K562 (cell line): Measurements from ENCODE around the gene PACSIN1. TPM values are rescaled to one million over a fixed set of nuclear protein-coding genes. Genes with fewer than 3 reads are reported as not detected.

Source experiments
- ATAC-seq: fragments of 200-7000 bp; cut with Tn5 transposase; 3 replicates; pipeline ENCODE4 v1.9.1; 2020; ENCODE audit warnings: moderate library complexity
- BruUV-seq: library from RNA; stranded (reverse); fragments of 400-500 nt; replicated peaks from 2 replicates; lab custom pipeline; 2021; lab: Mats Ljungman, UMichigan
- CTCF ChIA-PET: fragments of 300-600 bp; formaldehyde crosslinking; extraction: SDS; loops from one replicate; lab custom pipeline; 2021; ENCODE audit warnings: low intra/inter-chr PET ratio; lab: Yijun Ruan, JAX
- POLR2A ChIA-PET: fragments of 300-600, 350-650 bp; sonication (Branson Sonifier 250); formaldehyde crosslinking; extraction: SDS; loops from one replicate; lab custom pipeline; 2021; ENCODE audit warnings: antibody characterized with exemption, inconsistent platforms; lab: Yijun Ruan, JAX
- DNase-seq, 4 experiments: peaks; one replicate each; pipeline versions ENCODE4 v3.0.0 to v3.0.0-alpha.2; 2011 to 2018; ENCODE audit warnings: low spot score in 3 of 4, mixed read lengths in 3 of 4; ENCODE audit errors: extremely low read depth in 1 of 4
- FAIRE-seq: peaks from 2 replicates; lab custom pipeline; 2011; peaks lifted over from hg19 to GRCh38; lab: Jason Lieb, UNC
- H2AFZ ChIP-seq: 2 replicates; pipeline ENCODE4 v1.6.0; 2011; ENCODE audit warnings: low read depth, low read length, control low read depth, inconsistent platforms
- H3K27ac ChIP-seq: fragments of 200-600 bp; 3 replicates; pipeline ENCODE4 v1.8.0; 2011; ENCODE audit warnings: low read depth, mild to moderate bottlenecking, control low read depth, inconsistent platforms, low read length, moderate library complexity, mixed read lengths; ENCODE audit errors: extremely low read depth
- H3K27me3 ChIP-seq, 2 experiments: fragments of 300-600 bp in 1 of 2; 2 replicates in 1 of 2; 3 replicates in 1 of 2; pipeline versions ENCODE4 v1.6.0 to v1.8.0; 2011; ENCODE audit warnings: inconsistent platforms in 2 of 2, low read length in 2 of 2, mild to moderate bottlenecking in 1 of 2, mixed read lengths in 1 of 2, moderate library complexity in 1 of 2; ENCODE audit not compliant: control insufficient read depth in 2 of 2, insufficient read depth in 2 of 2
- H3K36me3 ChIP-seq: fragments of 300-600 bp; 3 replicates; pipeline ENCODE4 v1.8.0; 2011; ENCODE audit warnings: mild to moderate bottlenecking, low read length, inconsistent platforms; ENCODE audit not compliant: control insufficient read depth, insufficient read depth
- H3K4me1 ChIP-seq, 2 experiments: fragments of 200-600 bp in 1 of 2; replicated peaks in 1 of 2; 2 replicates in 1 of 2; 3 replicates in 1 of 2; pipeline versions ENCODE4 v1.5.1 to v1.8.0; 2011; ENCODE audit warnings: inconsistent platforms in 2 of 2, low read length in 2 of 2, mild to moderate bottlenecking in 1 of 2, mixed read lengths in 1 of 2, moderate library complexity in 1 of 2; ENCODE audit not compliant: control insufficient read depth in 2 of 2, insufficient read depth in 2 of 2
- H3K4me2 ChIP-seq: 2 replicates; pipeline ENCODE4 v1.6.1; 2011; ENCODE audit warnings: low read length, control low read depth, inconsistent platforms, mixed read lengths; ENCODE audit not compliant: insufficient read depth
- H3K4me3 ChIP-seq: fragments of 200-600 bp; sonication (generic), shearing (Covaris generic); 2 replicates; pipeline ENCODE4 v1.5.1; 2016; ENCODE audit warnings: control low read depth, inconsistent platforms
- H3K79me2 ChIP-seq: fragments of 200-600 bp; 3 replicates; pipeline ENCODE4 v1.8.0; 2011; ENCODE audit warnings: low read length, inconsistent platforms; ENCODE audit not compliant: control insufficient read depth, insufficient read depth
- H3K9ac ChIP-seq, 2 experiments: 2 replicates each; pipeline versions ENCODE4 v1.6.0 to v1.6.1; 2011; ENCODE audit warnings: low read depth in 2 of 2, low read length in 2 of 2, control low read depth in 1 of 2, inconsistent platforms in 1 of 2, mild to moderate bottlenecking in 1 of 2, mixed read lengths in 1 of 2; ENCODE audit not compliant: insufficient read depth in 1 of 2
- H3K9me1 ChIP-seq: one replicate; pipeline ENCODE4 v1.6.0; 2011; ENCODE audit warnings: inconsistent platforms, mild to moderate bottlenecking, low read length, moderate library complexity; ENCODE audit not compliant: control insufficient read depth, insufficient read depth
- H3K9me3 ChIP-seq: replicated peaks from 2 replicates; pipeline ENCODE4 v1.5.1; 2011; ENCODE audit warnings: low read depth, low read length, inconsistent platforms; ENCODE audit not compliant: control insufficient read depth, insufficient read depth
- H4K20me1 ChIP-seq: replicated peaks from 2 replicates; pipeline ENCODE4 v1.6.1; 2011; ENCODE audit warnings: low read length, inconsistent platforms, mixed read lengths; ENCODE audit not compliant: control insufficient read depth, insufficient read depth
- ATF1 ChIP-seq, 2 experiments: fragments of 450-650 bp in 1 of 2; IDR thresholded peaks; 2 replicates each; pipeline ENCODE4 v1.6.1; 2016; ENCODE audit warnings: missing compliant biosample characterization in 1 of 2, missing genetic modification characterization in 1 of 2
- CBX3 ChIP-seq, 2 experiments: IDR thresholded peaks; 1 replicate in 1 of 2; 2 replicates in 1 of 2; pipeline ENCODE4 v1.6.1; 2012; ENCODE audit warnings: inconsistent platforms in 2 of 2, low read length in 2 of 2, borderline replicate concordance in 1 of 2, control low read depth in 1 of 2
- CREM ChIP-seq: IDR thresholded peaks from 2 replicates; pipeline ENCODE4 v1.6.1; 2014; ENCODE audit warnings: antibody characterized with exemption, low read depth
- ERF ChIP-seq: fragments of 450-650 bp; formaldehyde crosslinking; IDR thresholded peaks from 2 replicates; pipeline ENCODE4 v1.4.0; 2020; ENCODE audit warnings: mild to moderate bottlenecking, mixed read lengths
- HLTF ChIP-seq: fragments of 450-650 bp; IDR thresholded peaks from 2 replicates; pipeline ENCODE4 v1.6.1; 2016
- KAT2B ChIP-seq: IDR thresholded peaks from one replicate; pipeline ENCODE4 v1.6.1; 2012; ENCODE audit warnings: low read depth, mild to moderate bottlenecking, control low read depth, inconsistent platforms, low read length, moderate library complexity
- MCM5 ChIP-seq: fragments of 450-650 bp; IDR thresholded peaks from 2 replicates; pipeline ENCODE4 v1.6.1; 2016; ENCODE audit warnings: low read depth
- SP1 ChIP-seq: sonication (generic); formaldehyde crosslinking; IDR thresholded peaks from 2 replicates; pipeline ENCODE4 v1.8.1; 2022; ENCODE audit warnings: mild to moderate bottlenecking, missing genetic modification reagents
- STAG1 ChIP-seq: sonication (generic); formaldehyde crosslinking; IDR thresholded peaks from 2 replicates; pipeline ENCODE4 v1.5.0; 2020; ENCODE audit warnings: missing genetic modification reagents, borderline replicate concordance
- ZFP36 ChIP-seq: fragments of 150-350 bp; IDR thresholded peaks from 2 replicates; pipeline ENCODE4 v1.6.1; 2018; ENCODE audit warnings: low read length, low read depth; ENCODE audit not compliant: partially characterized antibody
- ZNF76 ChIP-seq: fragments of 250-450 bp; sonication (Bioruptor Pico); IDR thresholded peaks from 2 replicates; pipeline ENCODE4 v1.4.0; 2020; ENCODE audit warnings: mild to moderate bottlenecking, moderate library complexity, borderline replicate concordance
- ZZZ3 ChIP-seq: fragments of 450-650 bp; IDR thresholded peaks from 2 replicates; pipeline ENCODE4 v1.6.1; 2016; ENCODE audit warnings: antibody characterized with exemption, mild to moderate bottlenecking, moderate library complexity
- WGBS: fragments of 100-300 bp; shearing (Covaris generic); methylation state at CpG from one replicate; pipeline ENCODE4 v1.1.6; 2016; ENCODE audit warnings: low coverage, mixed read lengths; ENCODE audit not compliant: insufficient coverage; ENCODE audit errors: missing lambda C conversion rate; 5-methylcytosine and 5-hydroxymethylcytosine counted together
- in situ Hi-C: fragments of 300-500 bp; cut with MboI; formaldehyde crosslinking; loops from 4 replicates; pipeline ENCODE4 v1.15.0; 2018; ENCODE audit warnings: inconsistent platforms, mixed read lengths
- intact Hi-C: fragments of 100-400 bp; cut with micrococcal nuclease; formaldehyde crosslinking; loops from 2 replicates; pipeline ENCODE4 v1.14.2; 2022
- polyA plus RNA-seq, 8 experiments: library from polyadenylated mRNA; depleted of rRNA in 4 of 8; stranded (reverse) in 5 of 8; unstranded in 3 of 8; fragments of >200 nt; fragmentation: Nextera tagmentation in 2 of 8; fragmentation: Illumina TruSeq in 1 of 8; extraction: Ambion mirVana in 2 of 8; extraction: Trizol in 1 of 8; gene quantifications; 2 replicates each; pipeline versions ENCODE4 v1.2.1 to v1.2.3, GENCODE V29; 2011 to 2014; ENCODE audit warnings: inconsistent platforms in 1 of 8, missing spikeins in 1 of 8
- total RNA-seq, 7 experiments: library from RNA; depleted of rRNA in 6 of 7; stranded (reverse); fragments of >200 nt in 6 of 7; fragmentation: Illumina TruSeq in 2 of 7; extraction: Trizol in 2 of 7; gene quantifications; 2 replicates each; pipeline versions ENCODE4 v1.2.1 to v1.2.3, GENCODE V29; 2011 to 2021; ENCODE audit warnings: low replicate concordance in 1 of 7
- TF ChIP-seq, protein P1 (sequence below): sonication (generic); formaldehyde crosslinking; IDR thresholded peaks from 2 replicates; pipeline ENCODE4 v1.9.0; 2022; ENCODE audit warnings: mild to moderate bottlenecking, missing genetic modification reagents
- TF ChIP-seq, protein P2 (sequence below): fragments of 200-800 bp; sonication (Bioruptor generic); IDR thresholded peaks from 2 replicates; pipeline ENCODE4 v1.6.1; 2016; ENCODE audit warnings: missing genetic modification characterization, missing compliant biosample characterization
- TF ChIP-seq, protein P3 (sequence below): sonication (generic); formaldehyde crosslinking; IDR thresholded peaks from 2 replicates; pipeline ENCODE4 v1.8.0; 2022; ENCODE audit warnings: mild to moderate bottlenecking, missing genetic modification reagents
- TF ChIP-seq, protein P4 (sequence below), 2 experiments: fragments of 450-650 bp; IDR thresholded peaks; 2 replicates each; pipeline ENCODE4 v1.6.1; 2016

Gene PACSIN1
- total and polyA plus RNA-seq, 9 of the 15 experiments (the other 6 are each of a cell fraction or from before 2014, with no cell fraction given) = 0.01 to 1.7 (median 0.45) TPM

GRCh38 chr6:34534146-34534545 is 68.3 kb downstream of the PACSIN1 start:
- DNase-seq = no peak
- BruUV-seq = no TSS peak
- in situ Hi-C loops = no loop called here
- peak overlapping the region; percentile 35; the same call in 1 of the 2 replicates for H2AFZ ChIP-seq
- peak overlapping the region in 1 of 2 experiments; percentile 77; a peak in 2 of 4 replicates for H3K9ac ChIP-seq
- no peak overlapping the region for H3K27ac ChIP-seq
- intact Hi-C loops = no loop called here
- no peaks in the 10 kb centered on the region for H3K79me2 ChIP-seq
- peaks cover 9 to 62% of the 10 kb centered on the region in 2 experiments; a peak in 4 of 5 replicates for H3K4me1 ChIP-seq
- no peaks in the 10 kb centered on the region for H3K27me3 ChIP-seq
- FAIRE-seq = peak; percentile 19
- H3K9me1 ChIP-seq = no peaks in the 10 kb centered on the region
- H3K9me3 ChIP-seq = no peaks in the 10 kb centered on the region
- no peak overlapping the region for H3K4me2 ChIP-seq
- CTCF ChIA-PET = no interaction called here
- H3K36me3 ChIP-seq = no peaks in the 10 kb centered on the region
- no peak overlapping the region for H3K4me3 ChIP-seq
- no peaks in the 10 kb centered on the region for H4K20me1 ChIP-seq
- POLR2A ChIA-PET = interaction anchor here (0.6 to 1.4 kb wide), 5 partner anchors 14 to 108 kb away, joined by 3 to 5 read pairs (median 3); no protein-coding TSS in a partner anchor
- no peak for ATAC-seq
- 15% methylated on average over 6 of the region's 6 CpGs for WGBS
- TF ChIP-seq CBX3 (IDR thresholded peaks at IDR 0.05; ENCODE audit: borderline replicate concordance in 1 of 2, low read length in 2 of 2) (no peak), ZNF76 (CRISPR knock-in tag) (no peak), ERF (CRISPR knock-in tag) (no peak), HLTF (no peak), ATF1 (CRISPR knock-in tag; IDR thresholded peaks at IDR 0.05) (no peak), ATF1 (tag; IDR thresholded peaks at IDR 0.05) (no peak), SP1 (CRISPR knock-in tag) (no peak), MCM5 (no peak), ZFP36 (no peak), CREM (no peak), STAG1 (CRISPR knock-in tag) (no peak), ZZZ3 (no peak), KAT2B (no peak)
- TF ChIP-seq, protein P1, sequence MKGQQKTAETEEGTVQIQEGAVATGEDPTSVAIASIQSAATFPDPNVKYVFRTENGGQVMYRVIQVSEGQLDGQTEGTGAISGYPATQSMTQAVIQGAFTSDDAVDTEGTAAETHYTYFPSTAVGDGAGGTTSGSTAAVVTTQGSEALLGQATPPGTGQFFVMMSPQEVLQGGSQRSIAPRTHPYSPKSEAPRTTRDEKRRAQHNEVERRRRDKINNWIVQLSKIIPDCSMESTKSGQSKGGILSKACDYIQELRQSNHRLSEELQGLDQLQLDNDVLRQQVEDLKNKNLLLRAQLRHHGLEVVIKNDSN (CRISPR knock-in tag) = no peak
- TF ChIP-seq, protein P2, sequence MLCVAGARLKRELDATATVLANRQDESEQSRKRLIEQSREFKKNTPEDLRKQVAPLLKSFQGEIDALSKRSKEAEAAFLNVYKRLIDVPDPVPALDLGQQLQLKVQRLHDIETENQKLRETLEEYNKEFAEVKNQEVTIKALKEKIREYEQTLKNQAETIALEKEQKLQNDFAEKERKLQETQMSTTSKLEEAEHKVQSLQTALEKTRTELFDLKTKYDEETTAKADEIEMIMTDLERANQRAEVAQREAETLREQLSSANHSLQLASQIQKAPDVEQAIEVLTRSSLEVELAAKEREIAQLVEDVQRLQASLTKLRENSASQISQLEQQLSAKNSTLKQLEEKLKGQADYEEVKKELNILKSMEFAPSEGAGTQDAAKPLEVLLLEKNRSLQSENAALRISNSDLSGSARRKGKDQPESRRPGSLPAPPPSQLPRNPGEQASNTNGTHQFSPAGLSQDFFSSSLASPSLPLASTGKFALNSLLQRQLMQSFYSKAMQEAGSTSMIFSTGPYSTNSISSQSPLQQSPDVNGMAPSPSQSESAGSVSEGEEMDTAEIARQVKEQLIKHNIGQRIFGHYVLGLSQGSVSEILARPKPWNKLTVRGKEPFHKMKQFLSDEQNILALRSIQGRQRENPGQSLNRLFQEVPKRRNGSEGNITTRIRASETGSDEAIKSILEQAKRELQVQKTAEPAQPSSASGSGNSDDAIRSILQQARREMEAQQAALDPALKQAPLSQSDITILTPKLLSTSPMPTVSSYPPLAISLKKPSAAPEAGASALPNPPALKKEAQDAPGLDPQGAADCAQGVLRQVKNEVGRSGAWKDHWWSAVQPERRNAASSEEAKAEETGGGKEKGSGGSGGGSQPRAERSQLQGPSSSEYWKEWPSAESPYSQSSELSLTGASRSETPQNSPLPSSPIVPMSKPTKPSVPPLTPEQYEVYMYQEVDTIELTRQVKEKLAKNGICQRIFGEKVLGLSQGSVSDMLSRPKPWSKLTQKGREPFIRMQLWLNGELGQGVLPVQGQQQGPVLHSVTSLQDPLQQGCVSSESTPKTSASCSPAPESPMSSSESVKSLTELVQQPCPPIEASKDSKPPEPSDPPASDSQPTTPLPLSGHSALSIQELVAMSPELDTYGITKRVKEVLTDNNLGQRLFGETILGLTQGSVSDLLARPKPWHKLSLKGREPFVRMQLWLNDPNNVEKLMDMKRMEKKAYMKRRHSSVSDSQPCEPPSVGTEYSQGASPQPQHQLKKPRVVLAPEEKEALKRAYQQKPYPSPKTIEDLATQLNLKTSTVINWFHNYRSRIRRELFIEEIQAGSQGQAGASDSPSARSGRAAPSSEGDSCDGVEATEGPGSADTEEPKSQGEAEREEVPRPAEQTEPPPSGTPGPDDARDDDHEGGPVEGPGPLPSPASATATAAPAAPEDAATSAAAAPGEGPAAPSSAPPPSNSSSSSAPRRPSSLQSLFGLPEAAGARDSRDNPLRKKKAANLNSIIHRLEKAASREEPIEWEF (CRISPR knock-in tag) = no peak
- TF ChIP-seq, protein P3, sequence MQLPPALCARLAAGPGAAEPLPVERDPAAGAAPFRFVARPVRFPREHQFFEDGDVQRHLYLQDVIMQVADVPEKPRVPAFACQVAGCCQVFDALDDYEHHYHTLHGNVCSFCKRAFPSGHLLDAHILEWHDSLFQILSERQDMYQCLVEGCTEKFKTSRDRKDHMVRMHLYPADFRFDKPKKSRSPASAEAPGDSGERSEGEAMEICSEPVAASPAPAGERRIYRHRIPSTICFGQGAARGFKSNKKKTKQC (CRISPR knock-in tag) = no peak
- TF ChIP-seq, protein P4, sequence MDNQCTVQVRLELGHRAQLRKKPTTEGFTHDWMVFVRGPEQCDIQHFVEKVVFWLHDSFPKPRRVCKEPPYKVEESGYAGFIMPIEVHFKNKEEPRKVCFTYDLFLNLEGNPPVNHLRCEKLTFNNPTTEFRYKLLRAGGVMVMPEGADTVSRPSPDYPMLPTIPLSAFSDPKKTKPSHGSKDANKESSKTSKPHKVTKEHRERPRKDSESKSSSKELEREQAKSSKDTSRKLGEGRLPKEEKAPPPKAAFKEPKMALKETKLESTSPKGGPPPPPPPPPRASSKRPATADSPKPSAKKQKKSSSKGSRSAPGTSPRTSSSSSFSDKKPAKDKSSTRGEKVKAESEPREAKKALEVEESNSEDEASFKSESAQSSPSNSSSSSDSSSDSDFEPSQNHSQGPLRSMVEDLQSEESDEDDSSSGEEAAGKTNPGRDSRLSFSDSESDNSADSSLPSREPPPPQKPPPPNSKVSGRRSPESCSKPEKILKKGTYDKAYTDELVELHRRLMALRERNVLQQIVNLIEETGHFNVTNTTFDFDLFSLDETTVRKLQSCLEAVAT (IDR thresholded peaks at IDR 0.05) = no peak
